ENCODE results near the gene PSMB7.

GRCh38 chr9:124347968-124348358 lies 67.3 kb downstream of the PSMB7 start:
- TF ChIP-seq EZH2 (IDR thresholded peaks at IDR 0.05) (no peak), POLR2AphosphoS5 (IDR thresholded peaks at IDR 0.05; ENCODE audit: borderline replicate concordance, low read depth, low read length) (no peak), FOXP2 (optimal IDR thresholded peaks at IDR 0.05; ENCODE audit: control extremely low read depth, extremely low read length, insufficient read depth) (no peak)

Data from SK-N-MC (cell line).